H1 (cell line): ENCODE results near the gene NME8. TPM values are rescaled to one million over a fixed set of nuclear protein-coding genes. Genes with fewer than 3 reads are reported as not detected.

ENCODE experiments used
- CTCF ChIA-PET: fragments of 300-600 bp; sonication (Branson Sonifier 250); formaldehyde crosslinking; loops from one replicate; lab custom pipeline; 2021; ENCODE audit not compliant: partially characterized antibody; lab: Charles Lee
- POLR2A ChIA-PET: fragments of 300-600 bp; sonication (Branson Sonifier 250); formaldehyde crosslinking; loops from one replicate; lab custom pipeline; 2021; ENCODE audit warnings: inconsistent platforms; ENCODE audit not compliant: partially characterized antibody; lab: Charles Lee
- DNase-seq, 2 experiments: peaks; one replicate each; pipeline versions ENCODE4 v3.0.0 to v3.0.0-alpha.2; 2010 to 2022; ENCODE audit warnings: low spot score in 2 of 2, low read depth in 1 of 2, mixed read lengths in 1 of 2
- FAIRE-seq: peaks from 2 replicates; lab custom pipeline; 2011; peaks lifted over from hg19 to GRCh38; lab: Jason Lieb, UNC
- H2AFZ ChIP-seq: 2 replicates; pipeline ENCODE4 v1.8.1; 2012; ENCODE audit warnings: low read length, inconsistent platforms
- H2AK5ac ChIP-seq: 2 replicates; pipeline ENCODE4 v1.6.1; 2013; ENCODE audit warnings: low read depth, low read length
- H2BK120ac ChIP-seq: replicated peaks from 2 replicates; pipeline ENCODE3; 2013; ENCODE audit warnings: low read depth, low read length, inconsistent platforms
- H2BK12ac ChIP-seq: 2 replicates; pipeline ENCODE4 v1.6.1; 2013; ENCODE audit warnings: low read depth, low read length
- H2BK15ac ChIP-seq: 2 replicates; pipeline ENCODE4 v1.6.1; 2013; ENCODE audit warnings: low read length
- H2BK20ac ChIP-seq: 2 replicates; pipeline ENCODE4 v1.6.1; 2013; ENCODE audit warnings: low read length
- H2BK5ac ChIP-seq: 2 replicates; pipeline ENCODE4 v1.6.1; 2013; ENCODE audit warnings: low read depth, low read length
- H3K14ac ChIP-seq: 2 replicates; pipeline ENCODE4 v1.6.1; 2013; ENCODE audit warnings: inconsistent platforms; ENCODE audit not compliant: insufficient read length
- H3K18ac ChIP-seq: 2 replicates; pipeline ENCODE4 v1.6.1; 2013; ENCODE audit warnings: low read length; ENCODE audit errors: extremely low read depth
- H3K23ac ChIP-seq: 2 replicates; pipeline ENCODE4 v1.6.1; 2013; ENCODE audit warnings: inconsistent platforms; ENCODE audit not compliant: insufficient read length
- H3K23me2 ChIP-seq: 2 replicates; pipeline ENCODE4 v1.6.1; 2013; ENCODE audit warnings: low read depth, low read length
- H3K27ac ChIP-seq: 2 replicates; pipeline ENCODE4 v1.6.1; 2011; ENCODE audit warnings: low read depth, low read length, inconsistent platforms
- H3K27me3 ChIP-seq, 4 experiments: replicated peaks in 1 of 4; 1 replicate in 1 of 4; 2 replicates in 3 of 4; pipeline versions ENCODE4 v1.6.1 to v1.8.1; 2011 to 2013; ENCODE audit warnings: low read length in 3 of 4, mild to moderate bottlenecking in 3 of 4, inconsistent platforms in 2 of 4, mixed read lengths in 2 of 4, moderate library complexity in 1 of 4; ENCODE audit not compliant: control insufficient read depth in 3 of 4, insufficient read depth in 3 of 4; ENCODE audit errors: extremely low read depth in 1 of 4
- H3K36me3 ChIP-seq, 4 experiments: 2 replicates each; pipeline versions ENCODE4 v1.6.1 to v1.8.1; 2011 to 2013; ENCODE audit warnings: mild to moderate bottlenecking in 4 of 4, low read length in 3 of 4, moderate library complexity in 2 of 4, control low read depth in 1 of 4, inconsistent platforms in 1 of 4; ENCODE audit not compliant: insufficient read depth in 4 of 4, control insufficient read depth in 2 of 4
- H3K4ac ChIP-seq: replicated peaks from 2 replicates; pipeline ENCODE3; 2013; ENCODE audit warnings: low read length, low read depth, mixed read lengths, inconsistent platforms; ENCODE audit not compliant: insufficient read length
- H3K4me1 ChIP-seq, 4 experiments: replicated peaks in 1 of 4; 1 replicate in 1 of 4; 2 replicates in 3 of 4; pipeline versions ENCODE4 v1.6.1 to v1.8.1; 2011 to 2013; ENCODE audit warnings: low read length in 3 of 4, inconsistent platforms in 2 of 4, mixed read lengths in 1 of 4; ENCODE audit not compliant: insufficient read depth in 4 of 4, control insufficient read depth in 3 of 4
- H3K4me2 ChIP-seq, 2 experiments: 2 replicates each; pipeline versions ENCODE4 v1.6.1 to v1.8.1; 2011 to 2013; ENCODE audit warnings: low read depth in 2 of 2, low read length in 2 of 2, control low read depth in 1 of 2, inconsistent platforms in 1 of 2, mild to moderate bottlenecking in 1 of 2; ENCODE audit not compliant: insufficient read depth in 1 of 2
- H3K4me3 ChIP-seq, 4 experiments: fragments of 200-600, 300-600 bp in 1 of 4; sonication (generic), shearing (Covaris generic), sonication (Bioruptor Twin) in 1 of 4; 2 replicates each; pipeline versions ENCODE4 v1.5.1 to v1.8.1; 2011 to 2016; ENCODE audit warnings: low read length in 4 of 4, low read depth in 3 of 4, control low read depth in 2 of 4, inconsistent platforms in 2 of 4, mild to moderate bottlenecking in 2 of 4, mixed read lengths in 1 of 4, moderate library complexity in 1 of 4; ENCODE audit not compliant: insufficient read depth in 2 of 4; ENCODE audit errors: extremely low read depth in 1 of 4
- H3K56ac ChIP-seq: replicated peaks from 2 replicates; pipeline ENCODE3; 2013; ENCODE audit warnings: low read depth, mild to moderate bottlenecking, mixed read lengths, low read length, inconsistent platforms; ENCODE audit not compliant: insufficient read length
- H3K79me1 ChIP-seq: 2 replicates; pipeline ENCODE4 v1.6.1; 2013; ENCODE audit warnings: low read depth, low read length, control low read depth
- H3K79me2 ChIP-seq, 2 experiments: 2 replicates each; pipeline versions ENCODE4 v1.6.1 to v1.8.1; 2012 to 2013; ENCODE audit warnings: low read length in 2 of 2, mild to moderate bottlenecking in 2 of 2, inconsistent platforms in 1 of 2; ENCODE audit not compliant: insufficient read depth in 2 of 2, control insufficient read depth in 1 of 2
- H3K9ac ChIP-seq, 4 experiments: replicated peaks in 1 of 4; 1 replicate in 1 of 4; 2 replicates in 3 of 4; pipeline versions ENCODE4 v1.6.1 to v1.8.1; 2011 to 2013; ENCODE audit warnings: low read depth in 3 of 4, low read length in 3 of 4, control low read depth in 2 of 4, mild to moderate bottlenecking in 2 of 4, moderate library complexity in 2 of 4, inconsistent platforms in 1 of 4; ENCODE audit errors: extremely low read depth in 1 of 4
- H3K9me3 ChIP-seq, 2 experiments: 2 replicates each; pipeline versions ENCODE4 v1.6.1 to v1.8.1; 2012 to 2013; ENCODE audit warnings: mild to moderate bottlenecking in 2 of 2, moderate library complexity in 2 of 2, control low read depth in 1 of 2, inconsistent platforms in 1 of 2, low read depth in 1 of 2, low read length in 1 of 2, mixed read lengths in 1 of 2; ENCODE audit not compliant: insufficient read depth in 2 of 2
- H4K20me1 ChIP-seq, 2 experiments: replicated peaks in 1 of 2; 2 replicates each; pipeline versions ENCODE3 to v1.8.1; 2011 to 2013; ENCODE audit warnings: inconsistent platforms in 2 of 2, low read length in 2 of 2, mild to moderate bottlenecking in 1 of 2; ENCODE audit not compliant: insufficient read depth in 2 of 2, control insufficient read depth in 1 of 2
- H4K5ac ChIP-seq: 2 replicates; pipeline ENCODE4 v1.6.1; 2013; ENCODE audit warnings: low read length, low read depth, mixed read lengths, inconsistent platforms; ENCODE audit not compliant: insufficient read length
- H4K8ac ChIP-seq: 2 replicates; pipeline ENCODE4 v1.8.0; 2013; ENCODE audit warnings: mild to moderate bottlenecking, moderate library complexity, low read length, inconsistent platforms; ENCODE audit not compliant: insufficient read depth; ENCODE audit errors: extremely low read depth
- H4K91ac ChIP-seq: replicated peaks from 2 replicates; pipeline ENCODE3; 2013; ENCODE audit warnings: low read length, mixed read lengths, inconsistent platforms; ENCODE audit not compliant: insufficient read length
- GABPA ChIP-seq: IDR thresholded peaks from 2 replicates; pipeline ENCODE4 v1.6.1; 2011; ENCODE audit warnings: mild to moderate bottlenecking, low read length, moderate library complexity, borderline replicate concordance; ENCODE audit not compliant: insufficient read depth
- GTF2F1 ChIP-seq: IDR thresholded peaks from 2 replicates; pipeline ENCODE4 v1.6.1; 2012; ENCODE audit warnings: low read depth, low read length, improper control_type of control experiment, borderline replicate concordance
- HDAC2 ChIP-seq, 2 experiments: fragments of 300-600 bp in 1 of 2; sonication (generic) in 1 of 2; IDR thresholded peaks; 2 replicates each; pipeline ENCODE4 v1.6.1; 2011 to 2012; ENCODE audit warnings: low read depth in 2 of 2, low read length in 2 of 2, mild to moderate bottlenecking in 2 of 2, moderate library complexity in 2 of 2, borderline replicate concordance in 1 of 2, inconsistent platforms in 1 of 2
- JUND ChIP-seq: IDR thresholded peaks from 2 replicates; pipeline ENCODE4 v1.6.1; 2011; ENCODE audit warnings: mild to moderate bottlenecking, improper control_type of control experiment, low read length
- KDM5A ChIP-seq: fragments of 200-600 bp; IDR thresholded peaks from 2 replicates; pipeline ENCODE4 v1.7.1; 2012; ENCODE audit warnings: mild to moderate bottlenecking, low read length, inconsistent platforms, mixed read lengths
- RAD21 ChIP-seq, 2 experiments: IDR thresholded peaks in 1 of 2; conservative IDR thresholded peaks in 1 of 2; 2 replicates each; pipeline ENCODE4 v1.6.1; 2011; ENCODE audit warnings: low read depth in 2 of 2, low read length in 2 of 2, improper control_type of control experiment in 1 of 2, inconsistent platforms in 1 of 2, mild to moderate bottlenecking in 1 of 2, moderate library complexity in 1 of 2
- TEAD4 ChIP-seq: IDR thresholded peaks from 2 replicates; pipeline ENCODE4 v1.6.1; 2012; ENCODE audit warnings: low read depth, low read length, inconsistent platforms, mixed read lengths
- WGBS, 2 experiments: shearing (Covaris generic) in 1 of 2; methylation state at CpG; one replicate each; pipeline versions ENCODE4 v1.1.6 to v1.1.7; 2013 to 2015; ENCODE audit warnings: low lambda C conversion rate in 2 of 2, mixed read lengths in 2 of 2, inconsistent platforms in 1 of 2, low coverage in 1 of 2, missing lambda C conversion rate in 1 of 2; ENCODE audit not compliant: insufficient replicate concordance in 2 of 2, insufficient coverage in 1 of 2, insufficient read length in 1 of 2; ENCODE audit errors: extremely low coverage in 1 of 2, missing lambda C conversion rate in 1 of 2; 5-methylcytosine and 5-hydroxymethylcytosine counted together
- polyA plus RNA-seq, 7 experiments: library from polyadenylated mRNA; depleted of rRNA in 3 of 7; stranded (reverse) in 5 of 7; unstranded in 2 of 7; fragments of >200 nt in 5 of 7; fragments of 200-250 nt in 2 of 7; gene quantifications; 1 replicate in 5 of 7; 2 replicates in 1 of 7; 4 replicates in 1 of 7; pipeline versions ENCODE4 v1.2.1 to v1.2.3, GENCODE V29; 2011 to 2013; ENCODE audit warnings: missing spikeins in 2 of 7, mixed read lengths in 2 of 7
- total RNA-seq: library from RNA; stranded (reverse); fragmentation: NEBNext Ultra II Directional; extraction: Animal tissue kit (Norgen Biotek cat#: 25700); gene quantifications from 2 replicates; pipeline ENCODE4 v1.2.1, GENCODE V29; 2021
- TF ChIP-seq, protein P1 (sequence below): IDR thresholded peaks from 2 replicates; pipeline ENCODE4 v1.6.1; 2011; ENCODE audit warnings: low read length, improper control_type of control experiment
- TF ChIP-seq, protein P2 (sequence below), 3 experiments: IDR thresholded peaks; 1 replicate in 2 of 3; 2 replicates in 1 of 3; pipeline versions ENCODE4 v1.5.1 to v1.6.1; 2011; ENCODE audit warnings: low read length in 3 of 3, mild to moderate bottlenecking in 3 of 3, inconsistent platforms in 2 of 3, low read depth in 1 of 3, moderate library complexity in 1 of 3; ENCODE audit not compliant: insufficient read depth in 1 of 3; ENCODE audit errors: control extremely low read depth in 1 of 3

Gene NME8
- total and polyA plus RNA-seq, 2 of the 8 experiments (the other 6 are each of a cell fraction or from before 2014, with no cell fraction given) = 0.22 to 0.44 TPM

DNA sequence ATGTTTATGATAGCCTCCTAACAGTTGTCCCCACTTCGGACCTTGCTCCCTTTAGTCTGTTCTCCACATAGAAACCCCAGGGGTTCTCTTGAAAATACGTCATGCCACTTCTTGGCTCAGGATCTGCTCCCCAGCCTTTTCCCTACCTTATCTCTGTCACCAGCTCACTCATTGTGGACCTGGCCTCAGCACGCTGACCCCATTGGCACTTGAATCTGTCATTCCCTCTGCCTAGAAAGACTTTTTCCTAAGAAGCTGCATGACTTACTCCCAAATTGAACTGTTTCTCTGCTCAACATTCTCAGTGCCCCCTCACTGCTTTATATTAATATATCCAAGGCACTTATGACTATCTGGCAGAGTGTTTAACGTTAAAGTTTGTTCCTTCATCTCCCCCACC lies 80.5 kb downstream of the NME8 start:
- FAIRE-seq (no peak), DNase-seq (no peak)
- Histone ChIP-seq H4K5ac (no peak overlapping the region), H3K14ac (no peak overlapping the region), H3K36me3 (0 out of 8 replicates have a peak, but pooled peaks cover 0 to 2% (median 0%) of the 10 kb centered on the region in 4 experiments), H2BK5ac (no peak overlapping the region), H3K79me1 (no peaks in the 10 kb centered on the region), H3K23me2 (no peaks in the 10 kb centered on the region), H3K4me2 (no peak overlapping the region), H3K4ac (no peak overlapping the region), H3K27ac (no peak overlapping the region), H3K56ac (no peak overlapping the region), H4K20me1 (no peaks in the 10 kb centered on the region), H4K91ac (no peak overlapping the region), H3K9me3 (peaks cover 0 to 3% of the 10 kb centered on the region in 2 experiments; a peak in 2 of 4 replicates), H3K9ac (no peak overlapping the region), H3K27me3 (no peaks in the 10 kb centered on the region), H3K4me3 (no peak overlapping the region), H2AFZ (no peak overlapping the region), H3K79me2 (no peaks in the 10 kb centered on the region), H3K23ac (no peak overlapping the region), H2BK12ac (no peak overlapping the region), H2BK15ac (no peak overlapping the region), H2BK120ac (no peak overlapping the region), H3K4me1 (no peaks in the 10 kb centered on the region), H3K18ac (no peak overlapping the region), H4K8ac (no peak overlapping the region), H2BK20ac (no peak overlapping the region), H2AK5ac (no peak overlapping the region)
- WGBS, 2 experiments = 87% methylated on average over 4 of the region's 4 CpGs; no CpG with 5 or more reads in 1 of the 2 experiments
- ChIA-PET POLR2A (interaction anchor here (0.6 kb wide), 1 partner anchor 25 kb away, joined by 5 read pairs; no protein-coding TSS in a partner anchor), CTCF (interaction anchor here (0.6 to 2.6 kb wide), 3 partner anchors 8 to 307 kb away, joined by 4 to 15 read pairs (median 7); partner anchors contain the start of genes EPDR1 and SFRP4)
- no peak for TF ChIP-seq GABPA
- TF ChIP-seq, protein P1, sequence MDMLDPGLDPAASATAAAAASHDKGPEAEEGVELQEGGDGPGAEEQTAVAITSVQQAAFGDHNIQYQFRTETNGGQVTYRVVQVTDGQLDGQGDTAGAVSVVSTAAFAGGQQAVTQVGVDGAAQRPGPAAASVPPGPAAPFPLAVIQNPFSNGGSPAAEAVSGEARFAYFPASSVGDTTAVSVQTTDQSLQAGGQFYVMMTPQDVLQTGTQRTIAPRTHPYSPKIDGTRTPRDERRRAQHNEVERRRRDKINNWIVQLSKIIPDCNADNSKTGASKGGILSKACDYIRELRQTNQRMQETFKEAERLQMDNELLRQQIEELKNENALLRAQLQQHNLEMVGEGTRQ = no peak
- TF ChIP-seq KDM5A = no peak
- no peak for TF ChIP-seq HDAC2 (IDR thresholded peaks at IDR 0.05; ENCODE audit: borderline replicate concordance in 1 of 2, low read depth in 2 of 2, low read length in 2 of 2)
- TF ChIP-seq, protein P2, sequence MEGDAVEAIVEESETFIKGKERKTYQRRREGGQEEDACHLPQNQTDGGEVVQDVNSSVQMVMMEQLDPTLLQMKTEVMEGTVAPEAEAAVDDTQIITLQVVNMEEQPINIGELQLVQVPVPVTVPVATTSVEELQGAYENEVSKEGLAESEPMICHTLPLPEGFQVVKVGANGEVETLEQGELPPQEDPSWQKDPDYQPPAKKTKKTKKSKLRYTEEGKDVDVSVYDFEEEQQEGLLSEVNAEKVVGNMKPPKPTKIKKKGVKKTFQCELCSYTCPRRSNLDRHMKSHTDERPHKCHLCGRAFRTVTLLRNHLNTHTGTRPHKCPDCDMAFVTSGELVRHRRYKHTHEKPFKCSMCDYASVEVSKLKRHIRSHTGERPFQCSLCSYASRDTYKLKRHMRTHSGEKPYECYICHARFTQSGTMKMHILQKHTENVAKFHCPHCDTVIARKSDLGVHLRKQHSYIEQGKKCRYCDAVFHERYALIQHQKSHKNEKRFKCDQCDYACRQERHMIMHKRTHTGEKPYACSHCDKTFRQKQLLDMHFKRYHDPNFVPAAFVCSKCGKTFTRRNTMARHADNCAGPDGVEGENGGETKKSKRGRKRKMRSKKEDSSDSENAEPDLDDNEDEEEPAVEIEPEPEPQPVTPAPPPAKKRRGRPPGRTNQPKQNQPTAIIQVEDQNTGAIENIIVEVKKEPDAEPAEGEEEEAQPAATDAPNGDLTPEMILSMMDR (IDR thresholded peaks at IDR 0.05; ENCODE audit: control extremely low read depth in 1 of 3, insufficient read depth in 1 of 3, low read depth in 1 of 3, low read length in 3 of 3) = no peak
- TF ChIP-seq JUND = no peak
- no peak for TF ChIP-seq RAD21 (IDR thresholded peaks at IDR 0.05 in 1 of 2, conservative IDR thresholded peaks at IDR 0.05 in 1 of 2; ENCODE audit: low read depth in 2 of 2, low read length in 2 of 2)
- no peak for TF ChIP-seq TEAD4
- no peak for TF ChIP-seq GTF2F1
